Panc1 (cell line): ENCODE results near the gene MSRB2. TPM values are rescaled to one million over a fixed set of nuclear protein-coding genes. Genes with fewer than 3 reads are reported as not detected.

ENCODE experiments used
- ATAC-seq: fragments of 200-7000 bp; cut with Tn5 transposase; 2 replicates; pipeline ENCODE4 v1.9.1; 2020; ENCODE audit warnings: mild to moderate bottlenecking, moderate library complexity
- BruUV-seq: library from RNA; stranded (reverse); fragments of 400-500 nt; replicated peaks from 2 replicates; lab custom pipeline; 2021; lab: Mats Ljungman, UMichigan
- CTCF ChIA-PET: fragments of 300-600 bp; sonication (Branson Sonifier 250); formaldehyde crosslinking; loops from one replicate; lab custom pipeline; 2022; ENCODE audit warnings: antibody characterized with exemption; lab: Charles Lee
- POLR2A ChIA-PET: fragments of 300-600 bp; sonication (Branson Sonifier 250); formaldehyde crosslinking; loops from one replicate; lab custom pipeline; 2022; ENCODE audit warnings: antibody characterized with exemption; lab: Charles Lee
- DNase-seq: peaks from one replicate; pipeline ENCODE4 v3.0.0-alpha.2; 2010; ENCODE audit warnings: low read depth, low spot score
- H3K27ac ChIP-seq: 2 replicates; pipeline ENCODE4 v1.5.1; 2011; ENCODE audit warnings: mild to moderate bottlenecking, low read length, inconsistent platforms
- H3K27me3 ChIP-seq: fragments of 200-500 bp; sonication (Bioruptor generic); 2 replicates; pipeline ENCODE4 v1.6.0; 2014; ENCODE audit warnings: low read length, inconsistent platforms; ENCODE audit not compliant: control insufficient read depth, insufficient read depth
- H3K36me3 ChIP-seq: fragments of 200-500 bp; sonication (Bioruptor generic); 2 replicates; pipeline ENCODE4 v1.5.1; 2014; ENCODE audit warnings: inconsistent platforms, mild to moderate bottlenecking, low read length, moderate library complexity; ENCODE audit not compliant: control insufficient read depth, insufficient read depth
- H3K4me1 ChIP-seq: 2 replicates; pipeline ENCODE4 v1.5.1; 2011; ENCODE audit warnings: inconsistent platforms, mild to moderate bottlenecking, low read length, moderate library complexity; ENCODE audit not compliant: control insufficient read depth, insufficient read depth
- H3K4me3 ChIP-seq, 2 experiments: 2 replicates each; pipeline ENCODE4 v1.5.1; 2011 to 2012; ENCODE audit warnings: low read depth in 2 of 2, low read length in 2 of 2, mild to moderate bottlenecking in 2 of 2, inconsistent platforms in 1 of 2, moderate library complexity in 1 of 2
- H3K9me3 ChIP-seq: fragments of 200-500 bp; sonication (Bioruptor generic); 2 replicates; pipeline ENCODE4 v1.5.1; 2014; ENCODE audit warnings: low read depth, mild to moderate bottlenecking, inconsistent platforms, low read length, moderate library complexity; ENCODE audit not compliant: control insufficient read depth, insufficient read depth
- CTCF ChIP-seq: fragments of 450-650 bp; IDR thresholded peaks from 2 replicates; pipeline ENCODE4 v1.5.1; 2017; ENCODE audit warnings: mild to moderate bottlenecking
- POLR2AphosphoS5 ChIP-seq: IDR thresholded peaks from 2 replicates; pipeline ENCODE4 v1.6.1; 2012; ENCODE audit warnings: mild to moderate bottlenecking, low read depth, low read length, moderate library complexity
- REST ChIP-seq, 2 experiments: IDR thresholded peaks; 2 replicates each; pipeline ENCODE4 v1.6.1; 2011 to 2012; ENCODE audit warnings: low read depth in 2 of 2, control low read depth in 1 of 2, low read length in 1 of 2, mild to moderate bottlenecking in 1 of 2, moderate library complexity in 1 of 2; ENCODE audit not compliant: insufficient read depth in 1 of 2
- SIN3A ChIP-seq: IDR thresholded peaks from 2 replicates; pipeline ENCODE4 v1.6.1; 2012; ENCODE audit warnings: low read depth, mild to moderate bottlenecking, low read length, moderate library complexity, borderline replicate concordance; ENCODE audit not compliant: insufficient read depth
- TCF7L2 ChIP-seq: IDR thresholded peaks from 2 replicates; pipeline ENCODE4 v1.6.1; 2011; ENCODE audit warnings: mild to moderate bottlenecking, low read depth, low read length, inconsistent platforms
- in situ Hi-C: cut with HindIII; loops from 2 replicates; pipeline ENCODE4 v1.10.0; 2016; ENCODE audit warnings: low sequenced_read_pairs, low pct_unique_long_range_greater_than_20kb
- intact Hi-C: fragments of 100-400 bp; cut with micrococcal nuclease; formaldehyde crosslinking; loops from one replicate; pipeline ENCODE4 v1.10.0; 2022; ENCODE audit not compliant: unreplicated experiment
- total RNA-seq: library from RNA; stranded (reverse); gene quantifications from one replicate; pipeline ENCODE4 v1.2.1, GENCODE V29; 2021; ENCODE audit not compliant: unreplicated experiment

Gene MSRB2
- total RNA-seq, 1 experiment from 2014 or later = 10.7 TPM

GRCh38 chr10:23116486-23117205 is 21.3 kb downstream of the MSRB2 start:
- ChIA-PET POLR2A (no interaction called here), CTCF (interaction anchor here (0.6 kb wide), 1 partner anchor 151 kb away, joined by 3 read pairs; no protein-coding TSS in a partner anchor)
- Histone ChIP-seq H3K36me3 (no peaks in the 10 kb centered on the region), H3K9me3 (no peaks in the 10 kb centered on the region), H3K4me3 (no peak overlapping the region), H3K27ac (no peak overlapping the region), H3K4me1 (no peaks in the 10 kb centered on the region), H3K27me3 (no peaks in the 10 kb centered on the region)
- no peak for DNase-seq
- ATAC-seq = no peak
- BruUV-seq = no TSS peak
- intact Hi-C loops = no loop called here
- in situ Hi-C loops = no loop called here
- TF ChIP-seq SIN3A = no peak
- no peak for TF ChIP-seq POLR2AphosphoS5
- no peak for TF ChIP-seq CTCF
- TF ChIP-seq TCF7L2 = no peak
- no peak for TF ChIP-seq REST (IDR thresholded peaks at IDR 0.05; ENCODE audit: insufficient read depth in 1 of 2, low read depth in 2 of 2, low read length in 1 of 2)

- in situ Hi-C loops = no loop called here
- H3K27ac ChIP-seq = no peak overlapping the region
- no peaks in the 10 kb centered on the region for H3K4me1 ChIP-seq
- H3K27me3 ChIP-seq = no peaks in the 10 kb centered on the region
- BruUV-seq = no TSS peak
- H3K36me3 ChIP-seq = no peaks in the 10 kb centered on the region
- intact Hi-C loops = no loop called here
- ChIA-PET CTCF (interaction anchor here (0.5 kb wide), 1 partner anchor 38 kb away, joined by 3 read pairs; no protein-coding TSS in a partner anchor), POLR2A (no interaction called here)
- H3K9me3 ChIP-seq = no peaks in the 10 kb centered on the region
- no peak for ATAC-seq
- no peak for DNase-seq
- no peak for TF ChIP-seq REST (IDR thresholded peaks at IDR 0.05; ENCODE audit: insufficient read depth in 1 of 2, low read depth in 2 of 2, low read length in 1 of 2)
- TF ChIP-seq CTCF = no peak
- TF ChIP-seq POLR2AphosphoS5 = no peak
- no peak for TF ChIP-seq TCF7L2
- no peak for TF ChIP-seq SIN3A
- no peak overlapping the region for H3K4me3 ChIP-seq
These were observed 24.9 kb downstream of the MSRB2 start for GRCh38 chr10:23120001-23120934.
